ENCODE measurements around the gene NAP1L4. TPM values are rescaled to one million over a fixed set of nuclear protein-coding genes. Genes with fewer than 3 reads are reported as not detected.

Gene NAP1L4
- total RNA-seq, 1 donor from 2014 or later = 172 TPM

DNA sequence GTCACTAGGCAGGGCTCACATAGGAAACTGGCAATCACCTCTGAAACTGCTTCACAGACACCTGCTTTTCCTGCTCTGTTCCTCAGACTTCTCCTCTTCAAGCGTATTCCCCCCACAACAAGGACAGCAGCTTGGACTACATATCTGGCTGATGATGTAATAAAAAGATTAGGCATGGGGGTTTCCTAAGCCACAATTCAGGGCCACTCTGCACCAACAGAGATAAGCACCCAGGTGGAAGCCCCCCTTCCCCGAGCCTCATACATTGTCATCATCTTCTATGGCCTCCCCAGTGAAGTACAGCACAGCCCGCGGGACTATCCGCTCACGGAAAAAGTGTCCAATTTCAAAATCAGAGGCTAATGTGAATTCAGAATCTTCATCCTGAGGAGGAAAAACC lies 37.9 kb downstream of the NAP1L4 start:
- TF ChIP-seq, protein P1, sequence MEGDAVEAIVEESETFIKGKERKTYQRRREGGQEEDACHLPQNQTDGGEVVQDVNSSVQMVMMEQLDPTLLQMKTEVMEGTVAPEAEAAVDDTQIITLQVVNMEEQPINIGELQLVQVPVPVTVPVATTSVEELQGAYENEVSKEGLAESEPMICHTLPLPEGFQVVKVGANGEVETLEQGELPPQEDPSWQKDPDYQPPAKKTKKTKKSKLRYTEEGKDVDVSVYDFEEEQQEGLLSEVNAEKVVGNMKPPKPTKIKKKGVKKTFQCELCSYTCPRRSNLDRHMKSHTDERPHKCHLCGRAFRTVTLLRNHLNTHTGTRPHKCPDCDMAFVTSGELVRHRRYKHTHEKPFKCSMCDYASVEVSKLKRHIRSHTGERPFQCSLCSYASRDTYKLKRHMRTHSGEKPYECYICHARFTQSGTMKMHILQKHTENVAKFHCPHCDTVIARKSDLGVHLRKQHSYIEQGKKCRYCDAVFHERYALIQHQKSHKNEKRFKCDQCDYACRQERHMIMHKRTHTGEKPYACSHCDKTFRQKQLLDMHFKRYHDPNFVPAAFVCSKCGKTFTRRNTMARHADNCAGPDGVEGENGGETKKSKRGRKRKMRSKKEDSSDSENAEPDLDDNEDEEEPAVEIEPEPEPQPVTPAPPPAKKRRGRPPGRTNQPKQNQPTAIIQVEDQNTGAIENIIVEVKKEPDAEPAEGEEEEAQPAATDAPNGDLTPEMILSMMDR (conservative IDR thresholded peaks at IDR 0.05) = no peak
- Mint-ChIP-seq H3K27ac (no peak overlapping the region), H3K4me1 (ENCODE audit: unreplicated experiment) (peaks cover 3% of the 10 kb centered on the region), H3K27me3 (no peaks in the 10 kb centered on the region), H3K9me3 (no peaks in the 10 kb centered on the region), H3K36me3 (peaks cover 44% of the 10 kb centered on the region), H3K4me3 (no peak overlapping the region)
- DNase-seq (ENCODE audit: extremely low spot score, unreplicated experiment) = no peak

DNA sequence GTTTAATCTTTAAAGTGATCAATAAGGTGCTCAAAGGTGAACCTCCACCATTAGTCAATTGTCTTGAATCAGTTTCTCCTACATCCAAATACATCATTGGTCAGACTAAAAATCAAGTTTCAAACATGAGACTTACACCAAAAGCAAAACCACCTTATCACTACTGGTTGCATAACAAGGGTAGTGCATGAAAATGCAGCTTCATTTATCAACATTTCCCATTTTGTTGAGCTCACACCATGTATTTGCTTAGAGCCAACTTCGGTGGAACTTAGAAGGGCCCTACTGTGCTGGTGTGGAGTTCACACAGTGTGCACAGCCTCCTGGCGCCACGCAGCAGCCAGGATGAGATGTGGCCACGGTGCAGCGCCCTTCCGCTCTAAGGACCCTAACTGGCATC lies 39.8 kb downstream of the NAP1L4 start:
- Mint-ChIP-seq H3K4me3 (no peak overlapping the region), H3K4me1 (ENCODE audit: unreplicated experiment) (peaks cover 3% of the 10 kb centered on the region), H3K27ac (no peak overlapping the region)

DNA sequence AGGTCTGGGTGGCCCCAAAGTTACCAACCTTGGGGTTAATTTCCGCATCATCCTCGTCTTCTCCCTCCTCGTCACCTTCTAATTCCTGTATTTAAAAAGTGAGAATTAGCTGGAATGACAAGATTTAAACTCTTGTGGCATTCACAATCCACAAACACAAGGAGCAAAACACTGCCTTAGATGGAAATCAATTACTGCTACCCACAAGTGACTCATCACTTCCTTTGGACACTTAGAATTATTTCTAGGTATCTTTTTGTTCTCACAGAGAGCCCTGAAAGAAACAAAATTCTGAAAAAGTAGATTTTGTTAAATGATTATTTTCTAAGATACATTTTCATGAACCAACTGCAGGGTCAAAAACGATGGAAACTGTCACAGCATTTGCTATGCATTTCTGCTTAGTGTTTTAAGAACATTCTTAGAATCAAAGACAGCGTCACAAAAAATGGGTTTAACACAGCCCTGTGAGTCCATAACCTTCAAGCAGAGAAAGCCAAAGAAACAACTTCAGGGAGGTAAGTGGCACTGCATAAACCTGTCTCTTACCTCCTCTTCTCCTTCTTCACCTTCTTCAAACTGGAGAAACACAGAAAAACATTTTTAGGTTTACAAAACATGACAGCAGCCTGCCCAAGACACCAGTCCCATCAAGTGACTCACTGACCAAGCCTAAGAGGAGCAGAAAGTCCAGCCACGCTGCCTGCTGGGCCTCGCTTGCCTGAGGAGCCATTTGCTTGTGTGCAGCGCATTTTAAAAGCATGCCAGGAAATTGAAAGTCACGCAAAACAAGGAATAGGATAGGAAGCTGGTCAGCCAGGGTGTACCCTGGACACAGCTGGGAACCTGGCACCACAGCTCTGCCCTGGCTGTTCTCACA lies 40.7 kb downstream of the NAP1L4 start:
- H3K27me3 Mint-ChIP-seq = no peaks in the 10 kb centered on the region
- peaks cover 3% of the 10 kb centered on the region for H3K4me1 Mint-ChIP-seq (ENCODE audit: unreplicated experiment)
- DNase-seq (ENCODE audit: extremely low spot score, unreplicated experiment) = no peak
- TF ChIP-seq, protein P1 (conservative IDR thresholded peaks at IDR 0.05) = no peak
- H3K9me3 Mint-ChIP-seq = no peaks in the 10 kb centered on the region
- H3K4me3 Mint-ChIP-seq = no peak overlapping the region
- H3K27ac Mint-ChIP-seq = no peak overlapping the region
- peaks cover 44% of the 10 kb centered on the region for H3K36me3 Mint-ChIP-seq

More for the DNA sequence above, 39.8 kb downstream of the NAP1L4 start:
- no peaks in the 10 kb centered on the region for H3K9me3 Mint-ChIP-seq
- DNase-seq (ENCODE audit: extremely low spot score, unreplicated experiment) = no peak
- TF ChIP-seq, protein P1 (conservative IDR thresholded peaks at IDR 0.05) = no peak
- H3K27me3 Mint-ChIP-seq = no peaks in the 10 kb centered on the region
- H3K36me3 Mint-ChIP-seq = peaks cover 44% of the 10 kb centered on the region

DNA sequence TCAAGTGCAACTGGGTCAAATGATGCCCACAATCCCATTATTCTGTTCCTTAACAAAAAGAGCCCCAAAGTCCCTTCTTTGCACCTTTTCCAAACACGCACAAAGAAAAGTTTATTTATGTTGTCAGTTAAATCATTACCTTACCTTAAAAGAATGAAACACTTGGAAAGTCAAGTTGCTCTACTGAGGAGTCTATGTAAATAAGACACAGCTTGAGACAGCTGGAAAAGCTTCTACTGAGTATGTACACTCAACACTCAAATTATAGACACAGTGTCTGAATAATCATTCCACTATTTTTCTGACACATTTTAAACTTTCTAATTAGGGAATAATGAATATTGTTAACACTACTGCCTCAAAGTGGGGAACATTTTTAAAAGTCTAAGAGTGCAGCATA lies 41.3 kb downstream of the NAP1L4 start:
- Mint-ChIP-seq H3K4me1 (ENCODE audit: unreplicated experiment) (peaks cover 6% of the 10 kb centered on the region), H3K27me3 (no peaks in the 10 kb centered on the region), H3K27ac (no peak overlapping the region), H3K36me3 (peaks cover 46% of the 10 kb centered on the region), H3K4me3 (no peak overlapping the region), H3K9me3 (no peaks in the 10 kb centered on the region)
- no peak for DNase-seq (ENCODE audit: extremely low spot score, unreplicated experiment)
- TF ChIP-seq, protein P1 (conservative IDR thresholded peaks at IDR 0.05) = no peak

DNA sequence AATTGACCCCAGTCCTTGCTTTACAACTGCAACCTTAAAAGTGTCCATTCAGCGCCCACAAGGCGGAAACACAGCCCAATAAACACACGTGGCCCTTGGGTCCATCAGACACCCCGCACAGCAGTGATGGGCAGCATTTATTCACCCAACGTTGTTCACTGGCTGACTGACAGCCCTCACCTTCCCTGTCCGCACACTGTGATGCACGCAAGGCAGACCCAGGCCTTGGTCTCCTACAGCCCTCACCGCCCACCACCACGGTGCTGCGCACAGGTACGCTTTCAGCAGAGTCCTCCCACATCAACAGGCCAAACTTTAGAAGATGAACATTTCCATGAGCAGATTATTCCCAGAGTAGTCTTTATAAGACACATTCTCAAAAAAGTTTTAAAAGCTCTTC lies 42.2 kb downstream of the NAP1L4 start:
- Mint-ChIP-seq H3K27me3 (no peaks in the 10 kb centered on the region), H3K36me3 (peaks cover 41% of the 10 kb centered on the region), H3K4me3 (no peak overlapping the region), H3K4me1 (ENCODE audit: unreplicated experiment) (peaks cover 4% of the 10 kb centered on the region), H3K27ac (no peak overlapping the region), H3K9me3 (no peaks in the 10 kb centered on the region)
- TF ChIP-seq, protein P1 (conservative IDR thresholded peaks at IDR 0.05) = no peak
- no peak for DNase-seq (ENCODE audit: extremely low spot score, unreplicated experiment)

Measured in type B pancreatic cell (in vitro differentiated cells).